Measurements from ENCODE around the gene TGM2. TPM values are rescaled to one million over a fixed set of nuclear protein-coding genes. Genes with fewer than 3 reads are reported as not detected.

The TGM2 gene
- polyA plus RNA-seq, 2 of the 4 experiments (the other 2 are of a cell fraction): 173 to 441 TPM

- 82% methylated on average over 8 of the region's 8 CpGs for WGBS (ENCODE audit: missing lambda C conversion rate)
These were observed 37.9 kb upstream of the TGM2 start for GRCh38 chr20:38202982-38203293.

DNA sequence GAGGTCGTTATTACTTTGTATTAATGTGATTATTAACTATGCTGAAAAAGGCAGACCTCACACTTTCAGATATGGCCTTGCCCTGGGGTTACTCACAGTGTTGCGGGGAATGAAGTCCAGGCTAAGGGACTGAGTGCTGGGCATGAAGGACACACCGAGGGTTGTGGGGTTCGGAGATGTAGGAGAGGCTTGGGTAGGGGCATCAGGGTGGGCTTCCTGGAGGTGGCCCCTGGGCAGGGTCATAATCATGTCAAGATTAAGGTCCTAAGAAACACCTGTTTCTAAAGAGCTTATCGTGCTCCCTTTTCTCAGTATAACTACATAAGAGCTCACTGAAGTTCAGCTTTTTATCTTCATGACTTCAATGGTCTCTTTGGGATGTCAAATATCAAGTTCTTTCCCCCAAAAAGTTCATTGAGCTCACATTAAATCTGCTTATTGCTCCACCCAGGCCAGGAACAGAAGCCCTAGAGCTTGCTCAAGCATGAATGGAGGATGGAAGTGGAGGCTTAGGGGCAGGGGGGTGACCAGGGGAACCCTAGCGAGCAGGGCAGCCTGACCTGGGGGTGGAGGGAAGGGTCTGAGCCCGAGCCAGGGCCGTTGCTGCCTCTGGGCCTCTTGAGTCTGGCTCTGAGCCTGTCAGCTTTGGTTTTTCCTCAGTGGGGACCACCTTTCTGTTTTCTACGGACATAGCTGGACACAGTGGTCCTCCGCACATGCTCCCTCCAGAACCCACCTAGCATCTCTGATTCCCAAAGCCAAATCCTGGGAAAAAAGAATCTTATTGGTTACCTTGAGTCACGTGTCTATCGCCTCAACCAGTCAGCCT is 37.3 kb upstream of the TGM2 start:
- Histone ChIP-seq H3K4me3 (no peak overlapping the region), H3K27ac (peak overlapping the region in 1 of 2 experiments; percentile 75; a peak in 1 of 6 replicates), H3K9me3 (no peaks in the 10 kb centered on the region; the same call in 2 of the 3 replicates), H3K4me1 (peaks cover 9% of the 10 kb centered on the region; the same call in 1 of the 3 replicates), H3K4me2 (no peak overlapping the region)
- WGBS (ENCODE audit: missing lambda C conversion rate): 79% methylated on average over 10 of the region's 12 CpGs
- ATAC-seq (no peak), DNase-seq (ENCODE audit: low read depth in 1 of 2, low spot score in 1 of 2) (no peak), FAIRE-seq (no peak)
- TF ChIP-seq EP300 (IDR thresholded peaks at IDR 0.05): no peak
- TF ChIP-seq, protein P1, sequence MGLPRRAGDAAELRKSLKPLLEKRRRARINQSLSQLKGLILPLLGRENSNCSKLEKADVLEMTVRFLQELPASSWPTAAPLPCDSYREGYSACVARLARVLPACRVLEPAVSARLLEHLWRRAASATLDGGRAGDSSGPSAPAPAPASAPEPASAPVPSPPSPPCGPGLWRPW (IDR thresholded peaks at IDR 0.05): no peak
- TF ChIP-seq RARB (CRISPR knock-in tag; IDR thresholded peaks at IDR 0.05): no peak
- TF ChIP-seq NR3C1 (IDR thresholded peaks at IDR 0.05): no peak
- no peak for TF ChIP-seq MYC (IDR thresholded peaks at IDR 0.05; ENCODE audit: borderline replicate concordance, low read length)
- CTCF ChIA-PET: interaction anchor here (1.0 to 19.7 kb wide), 8 partner anchors 9 to 206 kb away, joined by 3 to 350 read pairs (median 4); no protein-coding TSS in a partner anchor
- POLR2A ChIA-PET: no interaction called here

More at GRCh38 chr20:38202982-38203293, 37.9 kb upstream of the TGM2 start:
- CTCF ChIA-PET: interaction anchor here (1.3 to 19.7 kb wide), 4 partner anchors 14 to 146 kb away, joined by 3 to 350 read pairs (median 10); no protein-coding TSS in a partner anchor
- H3K27ac ChIP-seq: no peak overlapping the region; a peak in 1 of 6 replicates
- no peak for TF ChIP-seq TP53 (CRISPR knock-in tag; IDR thresholded peaks at IDR 0.05)
- TF ChIP-seq POLR2AphosphoS2 (conservative IDR thresholded peaks at IDR 0.05; ENCODE audit: low read length): no peak
- no peak for TF ChIP-seq CHD2 (IDR thresholded peaks at IDR 0.05; ENCODE audit: low read length, partially characterized antibody)
- no peak for TF ChIP-seq CTCF (IDR thresholded peaks at IDR 0.05)
- no peak for TF ChIP-seq MAFK (IDR thresholded peaks at IDR 0.05; ENCODE audit: partially characterized antibody)
- no peak for TF ChIP-seq ELK1 (IDR thresholded peaks at IDR 0.05; ENCODE audit: low read depth, low read length)
- TF ChIP-seq ZSCAN20 (CRISPR knock-in tag; IDR thresholded peaks at IDR 0.05): no peak
- TF ChIP-seq, protein P2, sequence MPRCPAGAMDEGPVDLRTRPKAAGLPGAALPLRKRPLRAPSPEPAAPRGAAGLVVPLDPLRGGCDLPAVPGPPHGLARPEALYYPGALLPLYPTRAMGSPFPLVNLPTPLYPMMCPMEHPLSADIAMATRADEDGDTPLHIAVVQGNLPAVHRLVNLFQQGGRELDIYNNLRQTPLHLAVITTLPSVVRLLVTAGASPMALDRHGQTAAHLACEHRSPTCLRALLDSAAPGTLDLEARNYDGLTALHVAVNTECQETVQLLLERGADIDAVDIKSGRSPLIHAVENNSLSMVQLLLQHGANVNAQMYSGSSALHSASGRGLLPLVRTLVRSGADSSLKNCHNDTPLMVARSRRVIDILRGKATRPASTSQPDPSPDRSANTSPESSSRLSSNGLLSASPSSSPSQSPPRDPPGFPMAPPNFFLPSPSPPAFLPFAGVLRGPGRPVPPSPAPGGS (IDR thresholded peaks at IDR 0.05): no peak
- TF ChIP-seq KDM5A (IDR thresholded peaks at IDR 0.05): no peak
- TF ChIP-seq RAD21 (conservative IDR thresholded peaks at IDR 0.05 in 1 of 2, IDR thresholded peaks at IDR 0.05 in 1 of 2): no peak
- no peak for TF ChIP-seq POLR2A (IDR thresholded peaks at IDR 0.05; ENCODE audit: low read length)
- TF ChIP-seq, protein P3, sequence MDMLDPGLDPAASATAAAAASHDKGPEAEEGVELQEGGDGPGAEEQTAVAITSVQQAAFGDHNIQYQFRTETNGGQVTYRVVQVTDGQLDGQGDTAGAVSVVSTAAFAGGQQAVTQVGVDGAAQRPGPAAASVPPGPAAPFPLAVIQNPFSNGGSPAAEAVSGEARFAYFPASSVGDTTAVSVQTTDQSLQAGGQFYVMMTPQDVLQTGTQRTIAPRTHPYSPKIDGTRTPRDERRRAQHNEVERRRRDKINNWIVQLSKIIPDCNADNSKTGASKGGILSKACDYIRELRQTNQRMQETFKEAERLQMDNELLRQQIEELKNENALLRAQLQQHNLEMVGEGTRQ (IDR thresholded peaks at IDR 0.05): no peak
- TF ChIP-seq ZNF302 (CRISPR knock-in tag; IDR thresholded peaks at IDR 0.05): no peak
- H3K4me3 ChIP-seq: no peak overlapping the region
- FAIRE-seq (no peak), DNase-seq (ENCODE audit: low read depth in 1 of 2, low spot score in 1 of 2) (no peak), ATAC-seq (no peak; a peak in 1 of 6 replicates)
- POLR2A ChIA-PET: no interaction called here
- H3K4me1 ChIP-seq: peaks cover 9% of the 10 kb centered on the region; the same call in 1 of the 3 replicates
- no peak overlapping the region for H3K4me2 ChIP-seq
- H3K9me3 ChIP-seq: no peaks in the 10 kb centered on the region; the same call in 2 of the 3 replicates
